H9 (cell line): ENCODE data around the gene PIBF1. TPM values are rescaled to one million over a fixed set of nuclear protein-coding genes. Genes with fewer than 3 reads are reported as not detected.

Experiments used
- DNase-seq: peaks from one replicate; pipeline ENCODE4 v3.0.0-alpha.2; 2017
- H2AFZ ChIP-seq: one replicate; pipeline ENCODE4 v1.6.1; 2013; ENCODE audit warnings: mild to moderate bottlenecking, low read length, control low read depth, moderate library complexity
- H2AK5ac ChIP-seq: 2 replicates; pipeline ENCODE4 v1.6.1; 2013; ENCODE audit warnings: low read length, control low read depth, mixed read lengths; ENCODE audit not compliant: insufficient read length
- H2BK120ac ChIP-seq: one replicate; pipeline ENCODE4 v1.6.1; 2013; ENCODE audit warnings: low read depth, mild to moderate bottlenecking, low read length, control low read depth, inconsistent platforms; ENCODE audit not compliant: poor library complexity, severe bottlenecking
- H2BK12ac ChIP-seq: 2 replicates; pipeline ENCODE4 v1.6.1; 2013; ENCODE audit warnings: low read length, control low read depth, mixed read lengths, low read depth; ENCODE audit not compliant: insufficient read length
- H2BK15ac ChIP-seq: 2 replicates; pipeline ENCODE4 v1.6.1; 2013; ENCODE audit warnings: low read depth, low read length, control low read depth
- H2BK20ac ChIP-seq: one replicate; pipeline ENCODE4 v1.6.1; 2013; ENCODE audit warnings: low read depth, mild to moderate bottlenecking, low read length, control low read depth, inconsistent platforms; ENCODE audit not compliant: poor library complexity, severe bottlenecking
- H2BK5ac ChIP-seq: 2 replicates; pipeline ENCODE4 v1.6.1; 2013; ENCODE audit warnings: low read length, control low read depth, mixed read lengths; ENCODE audit not compliant: insufficient read length
- H3K14ac ChIP-seq: 2 replicates; pipeline ENCODE4 v1.6.1; 2013; ENCODE audit warnings: low read length, control low read depth; ENCODE audit not compliant: insufficient read depth
- H3K18ac ChIP-seq: 2 replicates; pipeline ENCODE4 v1.6.1; 2013; ENCODE audit warnings: low read depth, mild to moderate bottlenecking, mixed read lengths, low read length, control low read depth; ENCODE audit not compliant: insufficient read length
- H3K23ac ChIP-seq: 2 replicates; pipeline ENCODE4 v1.6.1; 2013; ENCODE audit warnings: low read length, control low read depth, mixed read lengths, low read depth; ENCODE audit not compliant: insufficient read length
- H3K23me2 ChIP-seq: 2 replicates; pipeline ENCODE4 v1.6.1; 2013; ENCODE audit warnings: low read depth, mild to moderate bottlenecking, mixed read lengths, low read length, control low read depth; ENCODE audit not compliant: insufficient read length, poor library complexity, severe bottlenecking
- H3K27ac ChIP-seq: 2 replicates; pipeline ENCODE4 v1.5.1; 2013; ENCODE audit warnings: low read length, control low read depth, mixed read lengths, low read depth; ENCODE audit not compliant: insufficient read length
- H3K27me3 ChIP-seq: 2 replicates; pipeline ENCODE4 v1.6.1; 2013; ENCODE audit warnings: low read length, control low read depth, inconsistent platforms; ENCODE audit not compliant: insufficient read depth
- H3K4ac ChIP-seq: 2 replicates; pipeline ENCODE4 v1.6.1; 2013; ENCODE audit warnings: low read depth, mild to moderate bottlenecking, control low read depth, inconsistent platforms, low read length, moderate library complexity
- H3K4me1 ChIP-seq: 2 replicates; pipeline ENCODE4 v1.6.1; 2013; ENCODE audit warnings: low read length, control low read depth, inconsistent platforms; ENCODE audit not compliant: insufficient read depth
- H3K4me2 ChIP-seq: 2 replicates; pipeline ENCODE4 v1.6.1; 2013; ENCODE audit warnings: low read length, control low read depth, mixed read lengths; ENCODE audit not compliant: insufficient read length, insufficient read depth
- H3K56ac ChIP-seq: 2 replicates; pipeline ENCODE4 v1.6.1; 2013; ENCODE audit warnings: low read depth, mild to moderate bottlenecking, mixed read lengths, low read length, control low read depth; ENCODE audit not compliant: insufficient read length
- H3K79me1 ChIP-seq: 2 replicates; pipeline ENCODE4 v1.6.1; 2013; ENCODE audit warnings: low read depth, mild to moderate bottlenecking, moderate library complexity, low read length, control low read depth, inconsistent platforms; ENCODE audit not compliant: insufficient read depth, poor library complexity, severe bottlenecking
- H3K79me2 ChIP-seq: 2 replicates; pipeline ENCODE4 v1.6.1; 2013; ENCODE audit warnings: low read length, control low read depth, inconsistent platforms; ENCODE audit not compliant: insufficient read depth
- H3K9ac ChIP-seq: 2 replicates; pipeline ENCODE4 v1.6.1; 2013; ENCODE audit warnings: low read length, control low read depth, mixed read lengths; ENCODE audit not compliant: insufficient read length; ENCODE audit errors: extremely low read depth
- H3K9me3 ChIP-seq: one replicate; pipeline ENCODE4 v1.6.1; 2013; ENCODE audit warnings: low read depth, low read length, inconsistent platforms; ENCODE audit not compliant: control insufficient read depth
- H3T11ph ChIP-seq: one replicate; pipeline ENCODE4 v1.6.1; 2013; ENCODE audit warnings: mild to moderate bottlenecking, low read length, control low read depth, inconsistent platforms
- H4K20me1 ChIP-seq: one replicate; pipeline ENCODE4 v1.6.1; 2013; ENCODE audit not compliant: control insufficient read depth, insufficient read length, insufficient read depth
- H4K5ac ChIP-seq: 2 replicates; pipeline ENCODE4 v1.6.1; 2013; ENCODE audit warnings: low read depth, mild to moderate bottlenecking, mixed read lengths, low read length, control low read depth; ENCODE audit not compliant: insufficient read length
- H4K8ac ChIP-seq: replicated peaks from 2 replicates; pipeline ENCODE4 v1.6.1; 2013; ENCODE audit warnings: low read length, control low read depth, mixed read lengths, low read depth; ENCODE audit not compliant: insufficient read length
- H4K91ac ChIP-seq: 2 replicates; pipeline ENCODE4 v1.6.1; 2013; ENCODE audit warnings: low read depth, mild to moderate bottlenecking, moderate library complexity, mixed read lengths, low read length, control low read depth; ENCODE audit not compliant: insufficient read length
- H3K27ac Mint-ChIP-seq, 3 experiments: 2 replicates in 2 of 3; 3 replicates in 1 of 3; pipeline ENCODE4 v1.8.0; 2020 to 2021; ENCODE audit warnings: mixed read lengths in 3 of 3, mild to moderate bottlenecking in 1 of 3, moderate library complexity in 1 of 3
- H3K27me3 Mint-ChIP-seq: 2 replicates; pipeline ENCODE4 v1.8.0; 2021; ENCODE audit warnings: low read depth, mild to moderate bottlenecking, moderate library complexity, mixed read lengths
- H3K36me3 Mint-ChIP-seq, 3 experiments: 2 replicates in 2 of 3; 3 replicates in 1 of 3; pipeline ENCODE4 v1.8.0; 2020 to 2021; ENCODE audit warnings: low read depth in 3 of 3, mixed read lengths in 3 of 3; ENCODE audit not compliant: insufficient read depth in 1 of 3
- H3K4me1 Mint-ChIP-seq, 2 experiments: 2 replicates each; pipeline ENCODE4 v1.8.0; 2020; ENCODE audit warnings: mixed read lengths in 2 of 2
- H3K4me3 Mint-ChIP-seq, 2 experiments: 2 replicates in 1 of 2; 3 replicates in 1 of 2; pipeline ENCODE4 v1.8.0; 2020 to 2021; ENCODE audit warnings: mild to moderate bottlenecking in 2 of 2, mixed read lengths in 2 of 2, moderate library complexity in 1 of 2
- H3K9me3 Mint-ChIP-seq, 2 experiments: 2 replicates in 1 of 2; 3 replicates in 1 of 2; pipeline ENCODE4 v1.8.0; 2020; ENCODE audit warnings: mild to moderate bottlenecking in 2 of 2, mixed read lengths in 2 of 2, moderate library complexity in 1 of 2
- WGBS: extraction: QIAGEN DNeasy Blood & Tissue Kit; methylation state at CpG from one replicate; pipeline ENCODE4 v1.1.7; 2013; ENCODE audit warnings: missing lambda C conversion rate, low lambda C conversion rate, mixed read lengths; ENCODE audit not compliant: insufficient read length; ENCODE audit errors: extremely low coverage; 5-methylcytosine and 5-hydroxymethylcytosine counted together
- total RNA-seq: library from RNA; stranded (reverse); gene quantifications from 2 replicates; pipeline ENCODE4 v1.2.1, GENCODE V29; 2021
- TF ChIP-seq, protein P1 (sequence below): fragments of 200-600 bp; sonication (generic); conservative IDR thresholded peaks from 3 replicates; pipeline ENCODE4 v1.8.0; 2021; ENCODE audit warnings: antibody characterized with exemption, mild to moderate bottlenecking

Gene PIBF1
- total RNA-seq, 1 experiment from 2014 or later: 12.7 TPM

DNA sequence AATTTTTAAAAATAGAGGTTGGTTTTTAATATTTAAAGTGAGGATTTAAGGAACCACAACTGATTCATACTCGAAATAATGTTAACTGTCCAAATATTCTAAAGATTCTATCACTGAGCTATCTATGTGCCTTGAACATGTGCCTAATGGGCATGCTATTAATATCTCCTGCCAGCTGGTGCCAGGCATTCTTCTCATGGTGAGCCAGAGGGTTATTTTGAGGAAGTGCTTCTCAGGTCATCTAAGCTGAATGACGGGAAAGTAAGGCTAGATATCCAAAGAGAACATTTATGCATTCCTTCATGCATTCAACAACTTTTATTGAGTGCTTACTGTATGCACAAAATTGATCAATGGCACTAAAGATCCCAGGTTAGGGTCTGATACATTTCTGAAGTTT, 138.2 kb downstream of the PIBF1 start:
- Histone ChIP-seq H2BK12ac (no peak overlapping the region), H2BK15ac (no peak overlapping the region), H4K91ac (no peak overlapping the region), H2AFZ (no peak overlapping the region), H4K20me1 (no peaks in the 10 kb centered on the region), H3K14ac (no peak overlapping the region), H2AK5ac (no peak overlapping the region), H3T11ph (no peak overlapping the region), H2BK20ac (no peak overlapping the region), H3K4ac (no peak overlapping the region), H4K8ac (no peak overlapping the region), H3K4me2 (no peak overlapping the region), H3K56ac (no peak overlapping the region), H3K27me3 (no peaks in the 10 kb centered on the region), H3K79me1 (no peaks in the 10 kb centered on the region), H3K9me3 (no peaks in the 10 kb centered on the region), H3K79me2 (no peaks in the 10 kb centered on the region), H2BK5ac (no peak overlapping the region), H3K23ac (no peak overlapping the region), H3K9ac (no peak overlapping the region), H3K23me2 (no peaks in the 10 kb centered on the region), H3K4me1 (no peaks in the 10 kb centered on the region), H2BK120ac (no peak overlapping the region), H4K5ac (no peak overlapping the region), H3K27ac (no peak overlapping the region), H3K18ac (no peak overlapping the region)
- TF ChIP-seq, protein P1, sequence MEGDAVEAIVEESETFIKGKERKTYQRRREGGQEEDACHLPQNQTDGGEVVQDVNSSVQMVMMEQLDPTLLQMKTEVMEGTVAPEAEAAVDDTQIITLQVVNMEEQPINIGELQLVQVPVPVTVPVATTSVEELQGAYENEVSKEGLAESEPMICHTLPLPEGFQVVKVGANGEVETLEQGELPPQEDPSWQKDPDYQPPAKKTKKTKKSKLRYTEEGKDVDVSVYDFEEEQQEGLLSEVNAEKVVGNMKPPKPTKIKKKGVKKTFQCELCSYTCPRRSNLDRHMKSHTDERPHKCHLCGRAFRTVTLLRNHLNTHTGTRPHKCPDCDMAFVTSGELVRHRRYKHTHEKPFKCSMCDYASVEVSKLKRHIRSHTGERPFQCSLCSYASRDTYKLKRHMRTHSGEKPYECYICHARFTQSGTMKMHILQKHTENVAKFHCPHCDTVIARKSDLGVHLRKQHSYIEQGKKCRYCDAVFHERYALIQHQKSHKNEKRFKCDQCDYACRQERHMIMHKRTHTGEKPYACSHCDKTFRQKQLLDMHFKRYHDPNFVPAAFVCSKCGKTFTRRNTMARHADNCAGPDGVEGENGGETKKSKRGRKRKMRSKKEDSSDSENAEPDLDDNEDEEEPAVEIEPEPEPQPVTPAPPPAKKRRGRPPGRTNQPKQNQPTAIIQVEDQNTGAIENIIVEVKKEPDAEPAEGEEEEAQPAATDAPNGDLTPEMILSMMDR: no peak
- Mint-ChIP-seq H3K9me3 (no peaks in the 10 kb centered on the region), H3K27ac (no peak overlapping the region), H3K4me3 (no peak overlapping the region), H3K36me3 (no peaks in the 10 kb centered on the region; a peak in 3 of 7 replicates), H3K4me1 (no peaks in the 10 kb centered on the region), H3K27me3 (no peaks in the 10 kb centered on the region)
- no peak for DNase-seq
- WGBS: no CpG with 5 or more reads among the region's 2 CpGs
